H1 (cell line): ENCODE results near the gene TMEM250. TPM values are rescaled to one million over a fixed set of nuclear protein-coding genes. Genes with fewer than 3 reads are reported as not detected.

Experiments
- CTCF ChIA-PET: fragments of 300-600 bp; sonication (Branson Sonifier 250); formaldehyde crosslinking; loops from one replicate; lab custom pipeline; 2021; ENCODE audit not compliant: partially characterized antibody; lab: Charles Lee
- POLR2A ChIA-PET: fragments of 300-600 bp; sonication (Branson Sonifier 250); formaldehyde crosslinking; loops from one replicate; lab custom pipeline; 2021; ENCODE audit warnings: inconsistent platforms; ENCODE audit not compliant: partially characterized antibody; lab: Charles Lee
- DNase-seq, 2 experiments: peaks; one replicate each; pipeline versions ENCODE4 v3.0.0 to v3.0.0-alpha.2; 2010 to 2022; ENCODE audit warnings: low spot score in 2 of 2, low read depth in 1 of 2, mixed read lengths in 1 of 2
- FAIRE-seq: peaks from 2 replicates; lab custom pipeline; 2011; peaks lifted over from hg19 to GRCh38; lab: Jason Lieb, UNC
- H2AFZ ChIP-seq: 2 replicates; pipeline ENCODE4 v1.8.1; 2012; ENCODE audit warnings: low read length, inconsistent platforms
- H2AK5ac ChIP-seq: 2 replicates; pipeline ENCODE4 v1.6.1; 2013; ENCODE audit warnings: low read depth, low read length
- H2BK120ac ChIP-seq: replicated peaks from 2 replicates; pipeline ENCODE3; 2013; ENCODE audit warnings: low read depth, low read length, inconsistent platforms
- H2BK12ac ChIP-seq: 2 replicates; pipeline ENCODE4 v1.6.1; 2013; ENCODE audit warnings: low read depth, low read length
- H2BK15ac ChIP-seq: 2 replicates; pipeline ENCODE4 v1.6.1; 2013; ENCODE audit warnings: low read length
- H2BK20ac ChIP-seq: 2 replicates; pipeline ENCODE4 v1.6.1; 2013; ENCODE audit warnings: low read length
- H2BK5ac ChIP-seq: 2 replicates; pipeline ENCODE4 v1.6.1; 2013; ENCODE audit warnings: low read depth, low read length
- H3K14ac ChIP-seq: 2 replicates; pipeline ENCODE4 v1.6.1; 2013; ENCODE audit warnings: inconsistent platforms; ENCODE audit not compliant: insufficient read length
- H3K18ac ChIP-seq: 2 replicates; pipeline ENCODE4 v1.6.1; 2013; ENCODE audit warnings: low read length; ENCODE audit errors: extremely low read depth
- H3K23ac ChIP-seq: 2 replicates; pipeline ENCODE4 v1.6.1; 2013; ENCODE audit warnings: inconsistent platforms; ENCODE audit not compliant: insufficient read length
- H3K23me2 ChIP-seq: 2 replicates; pipeline ENCODE4 v1.6.1; 2013; ENCODE audit warnings: low read depth, low read length
- H3K27ac ChIP-seq: 2 replicates; pipeline ENCODE4 v1.6.1; 2011; ENCODE audit warnings: low read depth, low read length, inconsistent platforms
- H3K27me3 ChIP-seq, 4 experiments: replicated peaks in 1 of 4; 1 replicate in 1 of 4; 2 replicates in 3 of 4; pipeline versions ENCODE4 v1.6.1 to v1.8.1; 2011 to 2013; ENCODE audit warnings: low read length in 3 of 4, mild to moderate bottlenecking in 3 of 4, inconsistent platforms in 2 of 4, mixed read lengths in 2 of 4, moderate library complexity in 1 of 4; ENCODE audit not compliant: control insufficient read depth in 3 of 4, insufficient read depth in 3 of 4; ENCODE audit errors: extremely low read depth in 1 of 4
- H3K36me3 ChIP-seq, 4 experiments: 2 replicates each; pipeline versions ENCODE4 v1.6.1 to v1.8.1; 2011 to 2013; ENCODE audit warnings: mild to moderate bottlenecking in 4 of 4, low read length in 3 of 4, moderate library complexity in 2 of 4, control low read depth in 1 of 4, inconsistent platforms in 1 of 4; ENCODE audit not compliant: insufficient read depth in 4 of 4, control insufficient read depth in 2 of 4
- H3K4ac ChIP-seq: replicated peaks from 2 replicates; pipeline ENCODE3; 2013; ENCODE audit warnings: low read length, low read depth, mixed read lengths, inconsistent platforms; ENCODE audit not compliant: insufficient read length
- H3K4me1 ChIP-seq, 4 experiments: replicated peaks in 1 of 4; 1 replicate in 1 of 4; 2 replicates in 3 of 4; pipeline versions ENCODE4 v1.6.1 to v1.8.1; 2011 to 2013; ENCODE audit warnings: low read length in 3 of 4, inconsistent platforms in 2 of 4, mixed read lengths in 1 of 4; ENCODE audit not compliant: insufficient read depth in 4 of 4, control insufficient read depth in 3 of 4
- H3K4me2 ChIP-seq, 2 experiments: 2 replicates each; pipeline versions ENCODE4 v1.6.1 to v1.8.1; 2011 to 2013; ENCODE audit warnings: low read depth in 2 of 2, low read length in 2 of 2, control low read depth in 1 of 2, inconsistent platforms in 1 of 2, mild to moderate bottlenecking in 1 of 2; ENCODE audit not compliant: insufficient read depth in 1 of 2
- H3K4me3 ChIP-seq, 4 experiments: fragments of 200-600, 300-600 bp in 1 of 4; sonication (generic), shearing (Covaris generic), sonication (Bioruptor Twin) in 1 of 4; 2 replicates each; pipeline versions ENCODE4 v1.5.1 to v1.8.1; 2011 to 2016; ENCODE audit warnings: low read length in 4 of 4, low read depth in 3 of 4, control low read depth in 2 of 4, inconsistent platforms in 2 of 4, mild to moderate bottlenecking in 2 of 4, mixed read lengths in 1 of 4, moderate library complexity in 1 of 4; ENCODE audit not compliant: insufficient read depth in 2 of 4; ENCODE audit errors: extremely low read depth in 1 of 4
- H3K56ac ChIP-seq: replicated peaks from 2 replicates; pipeline ENCODE3; 2013; ENCODE audit warnings: low read depth, mild to moderate bottlenecking, mixed read lengths, low read length, inconsistent platforms; ENCODE audit not compliant: insufficient read length
- H3K79me1 ChIP-seq: 2 replicates; pipeline ENCODE4 v1.6.1; 2013; ENCODE audit warnings: low read depth, low read length, control low read depth
- H3K79me2 ChIP-seq, 2 experiments: 2 replicates each; pipeline versions ENCODE4 v1.6.1 to v1.8.1; 2012 to 2013; ENCODE audit warnings: low read length in 2 of 2, mild to moderate bottlenecking in 2 of 2, inconsistent platforms in 1 of 2; ENCODE audit not compliant: insufficient read depth in 2 of 2, control insufficient read depth in 1 of 2
- H3K9ac ChIP-seq, 4 experiments: replicated peaks in 1 of 4; 1 replicate in 1 of 4; 2 replicates in 3 of 4; pipeline versions ENCODE4 v1.6.1 to v1.8.1; 2011 to 2013; ENCODE audit warnings: low read depth in 3 of 4, low read length in 3 of 4, control low read depth in 2 of 4, mild to moderate bottlenecking in 2 of 4, moderate library complexity in 2 of 4, inconsistent platforms in 1 of 4; ENCODE audit errors: extremely low read depth in 1 of 4
- H3K9me3 ChIP-seq, 2 experiments: 2 replicates each; pipeline versions ENCODE4 v1.6.1 to v1.8.1; 2012 to 2013; ENCODE audit warnings: mild to moderate bottlenecking in 2 of 2, moderate library complexity in 2 of 2, control low read depth in 1 of 2, inconsistent platforms in 1 of 2, low read depth in 1 of 2, low read length in 1 of 2, mixed read lengths in 1 of 2; ENCODE audit not compliant: insufficient read depth in 2 of 2
- H4K20me1 ChIP-seq, 2 experiments: replicated peaks in 1 of 2; 2 replicates each; pipeline versions ENCODE3 to v1.8.1; 2011 to 2013; ENCODE audit warnings: inconsistent platforms in 2 of 2, low read length in 2 of 2, mild to moderate bottlenecking in 1 of 2; ENCODE audit not compliant: insufficient read depth in 2 of 2, control insufficient read depth in 1 of 2
- H4K5ac ChIP-seq: 2 replicates; pipeline ENCODE4 v1.6.1; 2013; ENCODE audit warnings: low read length, low read depth, mixed read lengths, inconsistent platforms; ENCODE audit not compliant: insufficient read length
- H4K8ac ChIP-seq: 2 replicates; pipeline ENCODE4 v1.8.0; 2013; ENCODE audit warnings: mild to moderate bottlenecking, moderate library complexity, low read length, inconsistent platforms; ENCODE audit not compliant: insufficient read depth; ENCODE audit errors: extremely low read depth
- H4K91ac ChIP-seq: replicated peaks from 2 replicates; pipeline ENCODE3; 2013; ENCODE audit warnings: low read length, mixed read lengths, inconsistent platforms; ENCODE audit not compliant: insufficient read length
- BCL11A ChIP-seq, 2 experiments: IDR thresholded peaks; one replicate each; pipeline ENCODE4 v1.6.1; 2011; ENCODE audit warnings: low read depth in 2 of 2, low read length in 2 of 2, mild to moderate bottlenecking in 2 of 2
- HDAC6 ChIP-seq: IDR thresholded peaks from one replicate; pipeline ENCODE4 v1.7.1; 2012; ENCODE audit warnings: low read depth, mild to moderate bottlenecking, inconsistent platforms, low read length, moderate library complexity
- JUN ChIP-seq: IDR thresholded peaks from 2 replicates; pipeline ENCODE4 v1.6.1; 2011; ENCODE audit warnings: low read depth, mild to moderate bottlenecking, improper control_type of control experiment, low read length
- MAFK ChIP-seq: IDR thresholded peaks from 2 replicates; pipeline ENCODE4 v1.6.1; 2012; ENCODE audit warnings: low read depth, mild to moderate bottlenecking, improper control_type of control experiment, low read length
- NANOG ChIP-seq: IDR thresholded peaks from 2 replicates; pipeline ENCODE4 v1.6.1; 2011; ENCODE audit warnings: low read length, low read depth, mild to moderate bottlenecking, inconsistent platforms; ENCODE audit not compliant: insufficient read depth, poor library complexity, severe bottlenecking
- POLR2A ChIP-seq, 2 experiments: IDR thresholded peaks; 1 replicate in 1 of 2; 2 replicates in 1 of 2; pipeline ENCODE4 v1.6.1; 2011; ENCODE audit warnings: low read depth in 2 of 2, low read length in 2 of 2, mild to moderate bottlenecking in 2 of 2; ENCODE audit errors: control extremely low read depth in 1 of 2
- SIX5 ChIP-seq: IDR thresholded peaks from 2 replicates; pipeline ENCODE4 v1.6.1; 2011; ENCODE audit warnings: mild to moderate bottlenecking, low read depth, low read length
- TCF12 ChIP-seq: IDR thresholded peaks from 2 replicates; pipeline ENCODE4 v1.6.1; 2011; ENCODE audit warnings: low read depth, mild to moderate bottlenecking, low read length
- WGBS, 2 experiments: shearing (Covaris generic) in 1 of 2; methylation state at CpG; one replicate each; pipeline versions ENCODE4 v1.1.6 to v1.1.7; 2013 to 2015; ENCODE audit warnings: low lambda C conversion rate in 2 of 2, mixed read lengths in 2 of 2, inconsistent platforms in 1 of 2, low coverage in 1 of 2, missing lambda C conversion rate in 1 of 2; ENCODE audit not compliant: insufficient replicate concordance in 2 of 2, insufficient coverage in 1 of 2, insufficient read length in 1 of 2; ENCODE audit errors: extremely low coverage in 1 of 2, missing lambda C conversion rate in 1 of 2; 5-methylcytosine and 5-hydroxymethylcytosine counted together
- polyA plus RNA-seq, 7 experiments: library from polyadenylated mRNA; depleted of rRNA in 3 of 7; stranded (reverse) in 5 of 7; unstranded in 2 of 7; fragments of >200 nt in 5 of 7; fragments of 200-250 nt in 2 of 7; gene quantifications; 1 replicate in 5 of 7; 2 replicates in 1 of 7; 4 replicates in 1 of 7; pipeline versions ENCODE4 v1.2.1 to v1.2.3, GENCODE V29; 2011 to 2013; ENCODE audit warnings: missing spikeins in 2 of 7, mixed read lengths in 2 of 7
- total RNA-seq: library from RNA; stranded (reverse); fragmentation: NEBNext Ultra II Directional; extraction: Animal tissue kit (Norgen Biotek cat#: 25700); gene quantifications from 2 replicates; pipeline ENCODE4 v1.2.1, GENCODE V29; 2021
- TF ChIP-seq, protein P1 (sequence below): IDR thresholded peaks from 2 replicates; pipeline ENCODE4 v1.6.1; 2012; ENCODE audit warnings: inconsistent platforms
- TF ChIP-seq, protein P2 (sequence below), 3 experiments: IDR thresholded peaks; 1 replicate in 2 of 3; 2 replicates in 1 of 3; pipeline versions ENCODE4 v1.5.1 to v1.6.1; 2011; ENCODE audit warnings: low read length in 3 of 3, mild to moderate bottlenecking in 3 of 3, inconsistent platforms in 2 of 3, low read depth in 1 of 3, moderate library complexity in 1 of 3; ENCODE audit not compliant: insufficient read depth in 1 of 3; ENCODE audit errors: control extremely low read depth in 1 of 3
- TF ChIP-seq, protein P3 (sequence below): IDR thresholded peaks from 2 replicates; pipeline ENCODE4 v1.6.1; 2011; ENCODE audit warnings: low read length, improper control_type of control experiment

The TMEM250 gene
- total and polyA plus RNA-seq, 2 of the 8 experiments (the other 6 are each of a cell fraction or from before 2014, with no cell fraction given): 22.3 to 34.9 TPM

DNA sequence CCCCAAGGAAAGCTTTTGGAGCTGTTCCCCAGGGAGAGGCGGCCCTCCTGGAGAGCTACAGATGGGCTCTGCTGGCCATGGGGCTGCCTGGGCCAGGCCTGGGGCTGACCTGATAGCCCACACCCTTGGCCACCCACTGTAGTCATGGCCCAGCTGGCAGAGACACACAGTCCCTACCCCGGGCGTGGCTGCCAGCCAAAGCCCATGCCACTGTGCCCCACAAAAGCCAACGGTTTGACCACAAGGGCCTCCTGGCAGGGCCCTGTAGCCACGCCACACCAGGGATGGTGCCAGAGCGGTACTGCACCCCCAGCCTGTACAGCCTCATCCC lies 38.8 kb downstream of the TMEM250 start:
- H2BK12ac ChIP-seq: no peak overlapping the region
- no peaks in the 10 kb centered on the region for H3K27me3 ChIP-seq
- no peak overlapping the region for H2BK15ac ChIP-seq
- no peak overlapping the region for H4K91ac ChIP-seq
- no peak overlapping the region for H3K27ac ChIP-seq
- H4K8ac ChIP-seq: no peak overlapping the region
- H3K14ac ChIP-seq: no peak overlapping the region
- H3K4me3 ChIP-seq: no peak overlapping the region
- H2AFZ ChIP-seq: no peak overlapping the region
- H3K36me3 ChIP-seq: no peaks in the 10 kb centered on the region
- no peak overlapping the region for H3K23ac ChIP-seq
- no peak overlapping the region for H3K9ac ChIP-seq
- no peak overlapping the region for H4K5ac ChIP-seq
- no peak overlapping the region for H3K4ac ChIP-seq
- H2BK120ac ChIP-seq: no peak overlapping the region
- H3K4me2 ChIP-seq: no peak overlapping the region
- no peaks in the 10 kb centered on the region; the same call in 1 of the 2 replicates for H3K79me1 ChIP-seq
- no peaks in the 10 kb centered on the region for H3K23me2 ChIP-seq
- H3K18ac ChIP-seq: no peak overlapping the region
- H2BK20ac ChIP-seq: no peak overlapping the region
- FAIRE-seq (no peak), DNase-seq (no peak)
- H2AK5ac ChIP-seq: no peak overlapping the region
- H3K56ac ChIP-seq: no peak overlapping the region
- peaks cover 0 to 5% (median 2%) of the 10 kb centered on the region in 4 experiments; a peak in 4 of 7 replicates for H3K4me1 ChIP-seq
- ChIA-PET POLR2A (no interaction called here), CTCF (interaction anchor here (0.5 to 1.6 kb wide), 6 partner anchors 14 to 180 kb away, joined by 3 to 4 read pairs (median 3); no protein-coding TSS in a partner anchor)
- H4K20me1 ChIP-seq: no peaks in the 10 kb centered on the region
- 98% methylated on average over 6 of the region's 6 CpGs; no CpG with 5 or more reads in 1 of the 2 experiments for WGBS, 2 experiments
- no peaks in the 10 kb centered on the region for H3K9me3 ChIP-seq
- no peaks in the 10 kb centered on the region; a peak in 1 of 4 replicates for H3K79me2 ChIP-seq
- no peak overlapping the region for H2BK5ac ChIP-seq
- no peak for TF ChIP-seq NANOG
- TF ChIP-seq JUN: no peak
- TF ChIP-seq POLR2A (IDR thresholded peaks at IDR 0.05; ENCODE audit: control extremely low read depth in 1 of 2, low read depth in 2 of 2, low read length in 2 of 2): no peak
- TF ChIP-seq MAFK: no peak
- no peak for TF ChIP-seq TCF12
- TF ChIP-seq, protein P1, sequence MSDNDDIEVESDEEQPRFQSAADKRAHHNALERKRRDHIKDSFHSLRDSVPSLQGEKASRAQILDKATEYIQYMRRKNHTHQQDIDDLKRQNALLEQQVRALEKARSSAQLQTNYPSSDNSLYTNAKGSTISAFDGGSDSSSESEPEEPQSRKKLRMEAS: no peak
- TF ChIP-seq HDAC6: no peak
- no peak for TF ChIP-seq BCL11A (IDR thresholded peaks at IDR 0.05; ENCODE audit: low read depth in 2 of 2, low read length in 2 of 2)
- TF ChIP-seq, protein P2, sequence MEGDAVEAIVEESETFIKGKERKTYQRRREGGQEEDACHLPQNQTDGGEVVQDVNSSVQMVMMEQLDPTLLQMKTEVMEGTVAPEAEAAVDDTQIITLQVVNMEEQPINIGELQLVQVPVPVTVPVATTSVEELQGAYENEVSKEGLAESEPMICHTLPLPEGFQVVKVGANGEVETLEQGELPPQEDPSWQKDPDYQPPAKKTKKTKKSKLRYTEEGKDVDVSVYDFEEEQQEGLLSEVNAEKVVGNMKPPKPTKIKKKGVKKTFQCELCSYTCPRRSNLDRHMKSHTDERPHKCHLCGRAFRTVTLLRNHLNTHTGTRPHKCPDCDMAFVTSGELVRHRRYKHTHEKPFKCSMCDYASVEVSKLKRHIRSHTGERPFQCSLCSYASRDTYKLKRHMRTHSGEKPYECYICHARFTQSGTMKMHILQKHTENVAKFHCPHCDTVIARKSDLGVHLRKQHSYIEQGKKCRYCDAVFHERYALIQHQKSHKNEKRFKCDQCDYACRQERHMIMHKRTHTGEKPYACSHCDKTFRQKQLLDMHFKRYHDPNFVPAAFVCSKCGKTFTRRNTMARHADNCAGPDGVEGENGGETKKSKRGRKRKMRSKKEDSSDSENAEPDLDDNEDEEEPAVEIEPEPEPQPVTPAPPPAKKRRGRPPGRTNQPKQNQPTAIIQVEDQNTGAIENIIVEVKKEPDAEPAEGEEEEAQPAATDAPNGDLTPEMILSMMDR (IDR thresholded peaks at IDR 0.05; ENCODE audit: control extremely low read depth in 1 of 3, insufficient read depth in 1 of 3, low read depth in 1 of 3, low read length in 3 of 3): no peak
- TF ChIP-seq, protein P3, sequence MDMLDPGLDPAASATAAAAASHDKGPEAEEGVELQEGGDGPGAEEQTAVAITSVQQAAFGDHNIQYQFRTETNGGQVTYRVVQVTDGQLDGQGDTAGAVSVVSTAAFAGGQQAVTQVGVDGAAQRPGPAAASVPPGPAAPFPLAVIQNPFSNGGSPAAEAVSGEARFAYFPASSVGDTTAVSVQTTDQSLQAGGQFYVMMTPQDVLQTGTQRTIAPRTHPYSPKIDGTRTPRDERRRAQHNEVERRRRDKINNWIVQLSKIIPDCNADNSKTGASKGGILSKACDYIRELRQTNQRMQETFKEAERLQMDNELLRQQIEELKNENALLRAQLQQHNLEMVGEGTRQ: no peak
- no peak for TF ChIP-seq SIX5
